Vagina (tissue), 2 donors: Measurements from ENCODE around the gene ETV2.

Experiments used
- CTCF ChIP-seq, 3 experiments: fragments of 450-650 bp in 2 of 3; fragments of 200-600 bp in 1 of 3; sonication (generic) in 1 of 3; IDR thresholded peaks; one replicate each; pipeline ENCODE4 v1.5.1; 2017 to 2019; ENCODE audit warnings: antibody characterized with exemption in 3 of 3, mild to moderate bottlenecking in 2 of 3, moderate library complexity in 2 of 3
- POLR2A ChIP-seq, 2 donors: fragments of 450-650 bp; IDR thresholded peaks; one replicate each; pipeline ENCODE4 v1.6.1; 2017; ENCODE audit warnings: antibody characterized with exemption in 2 of 2, mild to moderate bottlenecking in 2 of 2, moderate library complexity in 2 of 2
- POLR2AphosphoS5 ChIP-seq, 2 donors: sonication (generic); formaldehyde crosslinking; IDR thresholded peaks; one replicate each; pipeline ENCODE4 v1.9.0; 2017; ENCODE audit warnings: antibody characterized with exemption in 2 of 2, mild to moderate bottlenecking in 2 of 2, low read depth in 1 of 2; ENCODE audit not compliant: insufficient read depth in 1 of 2

- TF ChIP-seq CTCF (IDR thresholded peaks at IDR 0.05) (no peak), POLR2A (IDR thresholded peaks at IDR 0.05) (no peak), POLR2AphosphoS5 (IDR thresholded peaks at IDR 0.05; ENCODE audit: insufficient read depth in 1 of 2, low read depth in 1 of 2) (no peak)
Measured at GRCh38 chr19:35620001-35620400, 21.5 kb upstream of the ETV2 start.
